Calu3 (cell line): ENCODE results near the gene MMP13. TPM values are rescaled to one million over a fixed set of nuclear protein-coding genes. Genes with fewer than 3 reads are reported as not detected.
"Not testable (repeated sequence)": the region's sequence is repeated elsewhere in the genome, so short reads cannot be mapped to it uniquely, and the experiment has no call there.

Experiments
- Bru-seq: library from RNA; stranded (reverse); fragments of 400-500 nt; gene quantifications from one replicate; lab custom pipeline; 2021; lab: Mats Ljungman, UMichigan
- BruChase-seq, 2 experiments: library from RNA; stranded (reverse); fragments of 400-500 nt; gene quantifications; one replicate each; lab custom pipeline; 2021; lab: Mats Ljungman, UMichigan
- BruUV-seq: library from RNA; stranded (reverse); fragments of 400-500 nt; replicated peaks from 2 replicates; lab custom pipeline; 2021; lab: Mats Ljungman, UMichigan
- CTCF ChIA-PET: fragments of 300-600 bp; sonication (Branson Sonifier 250); formaldehyde crosslinking; loops from one replicate; lab custom pipeline; 2022; ENCODE audit warnings: antibody characterized with exemption; lab: Charles Lee
- DNase-seq: peaks from one replicate; pipeline ENCODE4 v3.0.0; 2022
- H3K27ac Mint-ChIP-seq: one replicate; pipeline ENCODE4 v1.8.0; 2022; ENCODE audit warnings: mixed read lengths; ENCODE audit not compliant: unreplicated experiment
- H3K27me3 Mint-ChIP-seq: one replicate; pipeline ENCODE4 v1.8.0; 2022; ENCODE audit warnings: mixed read lengths; ENCODE audit not compliant: unreplicated experiment
- H3K36me3 Mint-ChIP-seq: one replicate; pipeline ENCODE4 v1.8.0; 2022; ENCODE audit warnings: mild to moderate bottlenecking, moderate library complexity, mixed read lengths; ENCODE audit not compliant: insufficient read depth, unreplicated experiment
- H3K4me1 Mint-ChIP-seq: one replicate; pipeline ENCODE4 v1.8.0; 2022; ENCODE audit warnings: mild to moderate bottlenecking, low read depth, mixed read lengths; ENCODE audit not compliant: unreplicated experiment
- H3K4me3 Mint-ChIP-seq: one replicate; pipeline ENCODE4 v1.8.0; 2022; ENCODE audit warnings: mild to moderate bottlenecking, low read depth, moderate library complexity, mixed read lengths; ENCODE audit not compliant: unreplicated experiment
- H3K9me3 Mint-ChIP-seq: one replicate; pipeline ENCODE4 v1.8.0; 2022; ENCODE audit warnings: low read depth, mixed read lengths; ENCODE audit not compliant: unreplicated experiment
- intact Hi-C: fragments of 100-400 bp; cut with micrococcal nuclease; formaldehyde crosslinking; loops from one replicate; pipeline ENCODE4 v1.10.0; 2022; ENCODE audit not compliant: unreplicated experiment
- long read RNA-seq: library from polyadenylated mRNA; stranded (forward); transcript quantifications from one replicate; pipeline ENCODE4 v2.0.0, GENCODE V29; 2022
- total RNA-seq: library from RNA; stranded (reverse); gene quantifications from 2 replicates; pipeline ENCODE4 v1.2.3, GENCODE V29; 2022
- TF ChIP-seq, protein P1 (sequence below): fragments of 200-600 bp; IDR thresholded peaks from one replicate; pipeline ENCODE4 v1.8.0; 2022; ENCODE audit warnings: antibody characterized with exemption; ENCODE audit not compliant: unreplicated experiment

Gene MMP13
- total RNA-seq = not detected in 2 replicates
- Bru-seq, nascent RNA = not detected
- BruChase-seq, experiment 1, labeled RNA remaining after a 6-hour chase = not detected
- BruChase-seq, experiment 2, labeled RNA remaining after a 2-hour chase = percentile 6 among the genes with signal in this experiment
- long read RNA-seq = 0 reads

DNA sequence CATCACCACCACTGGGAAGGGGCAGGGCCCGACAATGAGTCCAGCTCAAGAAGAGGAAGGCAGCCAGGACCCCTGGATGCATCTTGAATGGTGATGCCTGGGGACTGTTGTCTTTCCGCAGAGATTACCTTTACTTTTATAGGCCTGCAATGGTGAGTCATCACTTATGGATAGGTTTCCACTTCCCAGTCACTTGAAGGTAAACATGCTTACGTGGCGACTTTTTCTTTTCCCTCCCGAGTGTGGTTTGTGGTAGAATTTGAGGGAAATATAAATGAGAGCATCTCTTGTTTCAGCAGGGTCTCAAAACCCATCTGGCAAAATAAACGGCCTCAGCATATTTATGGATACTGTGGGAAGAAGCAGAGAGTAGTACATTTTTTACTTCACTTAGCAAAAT lies at the start of gene MMP13:
TSS of gene MMP13 (minus strand) at position 109 of the 400 bp plus-strand sequence. CDS start at position 82, 27 bp downstream.
- Mint-ChIP-seq H3K27ac (no peak within 1 kb of the TSS), H3K9me3 (no peaks in the 10 kb centered on the region), H3K4me3 (no peak within 1 kb of the TSS), H3K36me3 (no peaks in the 10 kb centered on the region), H3K27me3 (no peaks in the 10 kb centered on the region), H3K4me1 (no peaks in the 10 kb centered on the region)
- intact Hi-C loops = no loop called here
- TF ChIP-seq, protein P1, sequence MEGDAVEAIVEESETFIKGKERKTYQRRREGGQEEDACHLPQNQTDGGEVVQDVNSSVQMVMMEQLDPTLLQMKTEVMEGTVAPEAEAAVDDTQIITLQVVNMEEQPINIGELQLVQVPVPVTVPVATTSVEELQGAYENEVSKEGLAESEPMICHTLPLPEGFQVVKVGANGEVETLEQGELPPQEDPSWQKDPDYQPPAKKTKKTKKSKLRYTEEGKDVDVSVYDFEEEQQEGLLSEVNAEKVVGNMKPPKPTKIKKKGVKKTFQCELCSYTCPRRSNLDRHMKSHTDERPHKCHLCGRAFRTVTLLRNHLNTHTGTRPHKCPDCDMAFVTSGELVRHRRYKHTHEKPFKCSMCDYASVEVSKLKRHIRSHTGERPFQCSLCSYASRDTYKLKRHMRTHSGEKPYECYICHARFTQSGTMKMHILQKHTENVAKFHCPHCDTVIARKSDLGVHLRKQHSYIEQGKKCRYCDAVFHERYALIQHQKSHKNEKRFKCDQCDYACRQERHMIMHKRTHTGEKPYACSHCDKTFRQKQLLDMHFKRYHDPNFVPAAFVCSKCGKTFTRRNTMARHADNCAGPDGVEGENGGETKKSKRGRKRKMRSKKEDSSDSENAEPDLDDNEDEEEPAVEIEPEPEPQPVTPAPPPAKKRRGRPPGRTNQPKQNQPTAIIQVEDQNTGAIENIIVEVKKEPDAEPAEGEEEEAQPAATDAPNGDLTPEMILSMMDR = no peak
- DNase-seq = no peak
- no TSS peak for BruUV-seq
- CTCF ChIA-PET = no interaction called here

DNA sequence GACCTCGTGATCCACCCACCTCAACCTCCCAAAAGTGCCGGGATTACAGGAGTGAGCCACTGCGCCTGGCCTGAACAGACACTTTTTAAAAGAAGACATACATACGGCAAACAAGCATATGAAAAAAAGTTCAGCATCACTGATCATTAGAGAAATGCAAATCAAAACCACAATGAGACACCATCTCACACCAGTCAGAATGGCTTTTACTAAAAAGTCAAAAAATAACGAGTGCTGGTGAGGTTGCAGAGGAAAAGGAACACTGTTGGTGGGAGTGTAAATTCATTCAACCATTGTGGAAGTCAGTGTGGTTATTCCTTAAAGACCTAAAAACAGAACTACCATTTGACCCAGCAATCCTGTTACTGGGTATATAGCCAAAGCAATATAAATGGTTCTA lies 48.7 kb upstream of the MMP13 start:
- H3K4me1 Mint-ChIP-seq, H3K27me3 Mint-ChIP-seq, H3K27ac Mint-ChIP-seq, DNase-seq, H3K36me3 Mint-ChIP-seq, BruUV-seq, H3K4me3 Mint-ChIP-seq, intact Hi-C loops, CTCF ChIA-PET, H3K9me3 Mint-ChIP-seq: not testable (repeated sequence)

DNA sequence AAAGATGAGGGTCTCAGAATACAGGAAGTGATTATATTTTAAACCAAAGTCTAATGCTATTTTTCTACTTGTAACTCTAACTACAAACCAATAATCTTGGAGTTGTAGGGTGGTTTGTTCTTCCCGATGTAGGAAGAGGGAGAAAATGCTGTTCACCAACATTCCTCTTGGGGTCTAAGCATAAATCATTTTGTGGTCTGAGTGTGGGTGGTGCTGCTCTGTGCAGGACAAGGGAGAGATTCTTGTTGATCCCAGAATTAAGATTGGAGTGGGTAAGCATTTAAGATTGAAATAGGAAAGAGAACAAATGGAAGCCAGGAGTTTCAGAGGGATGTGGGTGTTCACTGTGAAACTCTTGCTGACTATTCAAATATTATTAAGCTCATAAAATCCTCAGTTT lies 38.6 kb upstream of the MMP13 start:
- TF ChIP-seq, protein P1 = no peak
- DNase-seq = peak; percentile 4
- H3K4me3 Mint-ChIP-seq = no peak overlapping the region

DNA sequence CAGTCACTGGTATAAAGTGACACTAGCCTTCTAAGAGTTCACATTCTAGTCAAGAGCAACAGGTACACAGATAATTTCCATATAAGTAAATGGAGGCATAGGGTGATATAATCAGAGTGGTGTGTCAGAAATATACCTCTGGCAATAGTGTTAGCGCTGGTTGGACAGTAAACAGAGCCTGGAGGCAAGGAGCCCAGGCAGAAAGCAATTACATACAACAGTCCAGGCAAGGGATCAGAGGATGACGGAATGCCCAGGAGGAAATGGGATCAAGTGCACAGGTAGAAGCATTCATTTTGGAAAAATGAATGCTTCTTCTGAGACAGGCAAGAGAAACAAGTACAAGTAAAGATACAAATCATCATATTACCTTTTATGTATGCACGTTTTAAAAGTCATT lies 36.2 kb upstream of the MMP13 start:
- Mint-ChIP-seq H3K4me1 (no peaks in the 10 kb centered on the region), H3K27me3 (no peaks in the 10 kb centered on the region), H3K4me3 (no peak overlapping the region), H3K27ac (no peak overlapping the region), H3K9me3 (no peaks in the 10 kb centered on the region), H3K36me3 (no peaks in the 10 kb centered on the region)
- DNase-seq = no peak
- TF ChIP-seq, protein P1 = no peak
- intact Hi-C loops = no loop called here
- BruUV-seq = no TSS peak
- CTCF ChIA-PET = no interaction called here

More for the DNA sequence above, 38.6 kb upstream of the MMP13 start:
- Mint-ChIP-seq H3K27ac (no peak overlapping the region), H3K9me3 (no peaks in the 10 kb centered on the region), H3K27me3 (no peaks in the 10 kb centered on the region), H3K36me3 (no peaks in the 10 kb centered on the region), H3K4me1 (no peaks in the 10 kb centered on the region)
- intact Hi-C loops = no loop called here
- CTCF ChIA-PET = no interaction called here
- BruUV-seq = no TSS peak

DNA sequence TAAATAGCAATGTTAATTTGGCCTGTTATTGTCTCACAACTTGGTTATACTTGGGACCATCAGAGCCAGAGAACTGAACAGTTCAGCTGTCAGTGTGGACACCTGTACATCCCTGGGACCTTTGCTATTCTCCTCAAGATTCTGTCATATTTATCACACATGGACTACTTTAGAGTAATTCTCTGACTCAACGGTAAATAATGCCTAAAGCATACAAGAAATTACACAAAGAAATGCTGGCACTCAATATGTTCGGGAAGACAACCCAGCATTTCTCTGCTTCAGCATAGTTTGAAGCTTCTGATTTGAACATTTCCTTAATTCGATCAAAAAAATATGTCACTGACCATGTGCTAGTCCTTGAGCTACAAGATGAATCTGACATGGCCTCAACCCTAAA lies 34.6 kb upstream of the MMP13 start:
- TF ChIP-seq, protein P1 = no peak
- Mint-ChIP-seq H3K4me1 (no peaks in the 10 kb centered on the region), H3K27ac (no peak overlapping the region), H3K27me3 (no peaks in the 10 kb centered on the region), H3K4me3 (no peak overlapping the region), H3K36me3 (no peaks in the 10 kb centered on the region), H3K9me3 (no peaks in the 10 kb centered on the region)
- CTCF ChIA-PET = no interaction called here
- intact Hi-C loops = no loop called here
- DNase-seq = no peak
- no TSS peak for BruUV-seq
